Activated CD8-positive, alpha-beta memory T cell treated with anti-CD3 and anti-CD28 coated beads for 4 hours (primary cell): ENCODE measurements around the gene HMCN1.
"Not testable (repeated sequence)": the region's sequence is repeated elsewhere in the genome, so short reads cannot be mapped to it uniquely, and the experiment has no call there.

Experiments
- DNase-seq, 2 donors: peaks; one replicate each; pipeline ENCODE4 v3.0.0-alpha.2; 2020; ENCODE audit warnings: low read depth in 2 of 2

Gene HMCN1

GRCh38 chr1:185741551-185741950 lies 7.4 kb downstream of the HMCN1 start:
- DNase-seq = no peak

DNA sequence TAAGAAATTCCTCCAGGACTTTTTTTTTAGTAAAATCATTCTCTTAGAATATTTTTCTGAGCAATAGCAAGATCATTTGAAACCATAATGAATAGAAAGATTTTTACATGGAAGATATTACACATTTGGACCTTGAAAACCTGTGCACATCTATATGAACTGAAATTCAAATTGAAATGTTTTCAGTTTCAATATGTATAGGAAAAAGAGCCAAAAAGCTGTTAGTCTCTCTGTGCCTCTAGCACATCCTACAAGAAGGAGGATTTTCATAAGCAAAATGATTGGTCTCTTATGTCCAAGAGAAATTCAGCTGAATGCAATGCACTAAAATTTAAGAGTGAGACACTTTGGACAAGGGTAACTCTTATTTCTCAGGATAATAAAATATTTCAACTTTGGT lies 8.2 kb downstream of the HMCN1 start:
- no peak for DNase-seq

DNA sequence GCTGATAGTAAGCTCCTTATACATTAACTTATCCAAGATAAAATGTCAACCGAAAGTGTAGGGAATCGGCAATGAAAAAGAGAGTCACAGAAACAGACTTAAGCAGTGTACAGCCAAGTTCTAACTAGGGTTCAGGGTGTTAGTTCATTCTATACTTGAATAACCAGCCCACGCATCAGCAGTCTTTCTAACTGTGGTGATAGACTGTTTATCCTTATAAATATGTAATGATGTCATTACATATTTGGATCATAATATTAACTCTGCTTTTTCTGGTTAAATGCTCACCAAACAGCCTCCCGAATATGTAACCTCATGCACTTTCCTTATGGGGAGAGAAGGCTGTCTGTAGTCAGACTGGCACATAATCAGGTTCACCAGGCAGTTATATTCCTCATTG lies 11.0 kb downstream of the HMCN1 start:
- no peak for DNase-seq

DNA sequence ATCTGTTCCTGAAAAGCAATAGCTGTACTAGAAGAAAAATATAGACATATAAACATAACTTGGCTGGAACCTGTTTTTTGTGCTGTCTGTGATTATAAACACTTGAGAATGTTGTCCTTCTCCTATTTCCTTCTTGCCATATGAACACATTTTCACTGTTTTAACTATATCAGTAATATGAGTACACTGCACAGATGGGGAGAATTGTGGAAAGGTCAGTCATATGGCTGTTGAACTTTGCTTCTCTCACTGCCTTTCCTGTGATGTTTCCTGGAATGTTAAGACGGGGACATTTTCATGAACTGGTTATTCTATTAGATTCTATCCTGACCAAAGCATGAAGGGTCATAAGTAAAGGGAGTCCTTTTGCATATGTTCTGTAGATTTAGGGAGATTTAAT lies 24.9 kb downstream of the HMCN1 start:
- no peak for DNase-seq

DNA sequence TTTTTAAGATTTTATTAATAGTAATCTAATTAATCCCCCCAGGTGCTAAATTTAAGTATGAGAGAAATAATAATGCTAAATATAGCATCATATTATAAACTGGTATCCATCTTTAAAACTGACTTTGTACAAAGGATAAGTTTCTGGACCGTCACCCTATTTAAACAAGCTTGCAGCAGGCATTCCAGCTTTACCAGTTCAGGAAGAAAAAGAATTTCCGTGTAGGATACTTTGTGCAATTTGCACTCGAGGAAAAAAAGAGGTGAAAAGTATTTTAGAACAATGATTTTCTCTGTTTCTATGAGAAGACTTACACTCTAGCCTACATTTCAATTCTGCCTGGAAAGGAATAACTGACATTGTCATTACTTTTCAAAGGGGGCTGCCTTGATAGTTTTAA lies 27.6 kb downstream of the HMCN1 start:
- DNase-seq = no peak

- no peak for DNase-seq
Observed at GRCh38 chr1:185767508-185768120, 33.4 kb downstream of the HMCN1 start.

GRCh38 chr1:185768371-185768770 lies 34.2 kb downstream of the HMCN1 start:
- no peak for DNase-seq

GRCh38 chr1:185769136-185769535 lies 34.9 kb downstream of the HMCN1 start:
- DNase-seq = no peak

DNA sequence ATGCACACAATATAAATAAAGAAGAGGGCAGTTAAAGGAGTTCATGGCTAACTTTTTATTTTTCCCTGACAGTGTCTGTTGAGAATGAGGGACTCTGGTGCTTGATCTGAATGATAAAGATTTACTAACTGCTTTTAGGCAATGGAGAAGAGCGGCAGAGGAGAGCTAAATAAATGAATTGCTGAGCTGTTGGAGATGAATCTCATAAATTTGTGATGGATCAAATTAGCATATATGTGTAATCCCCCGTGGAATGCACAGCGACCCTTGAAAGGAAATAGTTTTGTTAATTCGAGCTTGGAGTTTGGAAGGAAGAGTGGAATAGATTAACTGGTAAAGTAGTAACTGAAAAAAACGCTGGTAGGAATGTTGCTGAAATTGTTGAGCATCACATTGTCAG lies 40.2 kb downstream of the HMCN1 start:
- no peak for DNase-seq

DNA sequence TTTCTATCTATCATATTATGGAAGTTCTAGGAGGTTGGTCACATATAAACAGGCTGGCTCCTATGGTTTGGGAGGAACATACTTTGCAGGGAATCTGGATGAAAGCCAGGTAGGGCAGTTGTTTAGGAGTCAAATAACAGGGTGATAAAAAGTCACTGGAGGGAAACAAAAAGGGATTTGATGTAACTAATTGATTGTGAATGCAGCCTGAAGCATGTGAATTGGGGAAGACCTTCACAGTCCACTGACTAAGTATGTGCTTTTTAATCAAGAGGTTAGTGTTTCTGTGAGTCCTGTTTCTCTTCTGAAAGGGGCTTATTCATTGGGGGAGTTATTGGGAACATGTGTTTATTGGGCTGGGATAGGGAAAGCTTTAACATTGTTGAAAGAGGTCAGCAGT lies 41.3 kb downstream of the HMCN1 start:
- no peak for DNase-seq

DNA sequence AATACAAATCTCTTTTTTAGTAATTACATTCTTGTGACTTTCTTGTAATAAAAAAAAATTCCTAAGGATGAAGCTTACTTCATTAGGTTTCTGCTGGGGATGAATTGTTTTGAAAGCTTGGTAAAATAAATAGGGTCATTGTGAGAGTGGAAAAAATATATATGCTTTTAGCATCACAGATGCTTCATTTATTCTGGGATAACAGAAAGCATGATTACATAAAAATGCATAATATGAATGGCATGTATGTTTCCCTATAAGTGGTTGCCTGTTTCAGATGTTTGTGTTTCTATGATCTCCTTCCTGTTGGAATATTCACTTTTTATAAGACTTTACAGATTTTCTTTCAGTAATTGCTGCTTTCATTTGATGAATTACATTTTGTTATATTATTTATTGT lies 42.3 kb downstream of the HMCN1 start:
- no peak for DNase-seq

DNA sequence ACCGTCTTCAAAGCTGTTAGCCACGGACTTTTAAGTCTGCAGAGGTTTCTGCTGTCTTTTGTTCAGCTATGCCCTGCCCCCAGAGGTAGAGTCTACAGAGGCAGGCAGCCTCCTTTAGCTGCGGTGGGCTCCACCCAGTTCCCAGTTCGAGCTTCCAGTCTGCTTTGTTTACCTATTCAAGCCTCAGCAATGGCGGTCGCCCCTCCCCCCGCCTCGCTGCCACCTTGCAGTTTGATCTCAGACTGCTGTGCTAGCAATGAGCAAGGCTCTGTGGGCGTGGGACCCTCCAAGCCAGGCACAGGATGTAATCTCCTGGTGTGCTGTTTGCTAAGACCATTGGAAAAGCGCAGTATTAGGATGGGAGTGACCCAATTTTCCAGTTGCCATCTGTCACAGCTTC lies 49.7 kb downstream of the HMCN1 start:
- not testable (repeated sequence) for DNase-seq

DNA sequence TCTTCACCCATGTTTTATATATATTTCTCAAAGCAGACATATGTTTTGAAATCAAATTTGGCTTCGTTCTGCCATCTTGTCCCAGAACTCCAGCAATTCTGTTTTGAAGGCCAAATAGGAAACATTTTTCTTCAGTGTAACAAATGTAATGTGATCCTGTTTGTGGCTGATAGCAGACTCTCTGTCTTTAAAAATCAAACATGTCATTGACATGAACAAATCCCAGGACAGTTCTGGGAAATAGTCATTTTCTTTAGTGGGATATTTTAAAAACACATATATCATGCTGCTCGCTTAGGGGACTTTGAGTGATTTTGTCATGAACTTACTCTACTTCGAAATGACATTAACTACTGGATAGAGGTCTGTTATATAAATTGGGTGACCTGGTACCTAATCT lies 51.4 kb downstream of the HMCN1 start:
- no peak for DNase-seq

DNA sequence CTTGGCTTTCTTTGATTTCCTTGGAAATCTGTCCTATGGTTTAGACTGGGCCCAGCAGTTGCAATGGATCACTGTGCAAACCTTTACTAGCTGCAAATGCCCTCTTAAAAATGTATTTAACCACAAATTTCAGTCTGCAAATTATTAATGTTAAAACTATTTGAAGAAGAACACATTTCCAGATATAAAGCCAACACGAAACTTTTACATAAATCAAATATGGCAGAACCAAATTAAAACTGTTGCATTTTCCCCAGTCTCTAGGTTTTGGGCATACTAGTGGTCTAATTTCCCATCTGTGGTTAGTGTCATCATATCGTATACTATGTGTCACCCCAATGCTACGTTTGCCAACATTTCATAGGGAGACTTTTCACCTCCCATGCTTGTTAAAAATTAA lies 52.3 kb downstream of the HMCN1 start:
- DNase-seq = no peak

DNA sequence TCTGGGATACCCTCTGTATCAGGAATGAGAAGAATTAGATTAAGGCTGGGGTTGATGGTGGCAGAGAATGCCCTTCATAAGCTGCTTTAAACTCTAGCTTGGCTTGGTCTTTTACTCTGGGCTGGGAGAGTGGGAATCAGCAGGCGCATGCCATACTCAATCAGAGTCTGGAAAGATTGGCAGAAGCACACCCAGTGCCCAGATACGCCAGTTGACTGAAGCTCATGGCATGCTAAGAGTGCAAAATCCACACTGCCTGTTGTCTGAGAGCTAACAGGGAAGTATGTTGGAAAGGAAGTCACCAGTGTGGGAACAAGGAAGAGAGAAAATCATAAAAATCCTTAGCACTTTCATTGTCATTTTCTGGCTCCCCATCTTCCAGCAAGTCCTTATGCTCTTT lies 53.0 kb downstream of the HMCN1 start:
- no peak for DNase-seq

DNA sequence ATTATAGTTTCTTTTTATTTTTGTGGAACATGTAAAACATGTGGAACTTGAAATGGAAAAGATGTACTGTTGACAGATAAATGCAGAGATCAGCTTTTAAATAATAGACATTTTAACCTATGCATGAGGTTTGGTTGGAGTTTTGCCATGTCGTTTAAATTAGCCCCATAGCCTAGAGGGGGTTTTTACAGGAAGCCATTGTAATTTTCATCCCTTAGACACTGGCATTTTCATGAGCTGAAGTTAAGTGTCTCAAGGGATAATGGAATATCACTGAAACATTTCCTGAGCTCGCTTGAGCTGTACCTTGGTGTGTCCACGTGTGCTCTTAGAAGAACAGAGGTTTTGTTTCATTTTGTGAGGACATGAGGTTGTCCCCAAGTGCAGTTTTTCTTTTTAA lies 54.2 kb downstream of the HMCN1 start:
- DNase-seq = no peak

DNA sequence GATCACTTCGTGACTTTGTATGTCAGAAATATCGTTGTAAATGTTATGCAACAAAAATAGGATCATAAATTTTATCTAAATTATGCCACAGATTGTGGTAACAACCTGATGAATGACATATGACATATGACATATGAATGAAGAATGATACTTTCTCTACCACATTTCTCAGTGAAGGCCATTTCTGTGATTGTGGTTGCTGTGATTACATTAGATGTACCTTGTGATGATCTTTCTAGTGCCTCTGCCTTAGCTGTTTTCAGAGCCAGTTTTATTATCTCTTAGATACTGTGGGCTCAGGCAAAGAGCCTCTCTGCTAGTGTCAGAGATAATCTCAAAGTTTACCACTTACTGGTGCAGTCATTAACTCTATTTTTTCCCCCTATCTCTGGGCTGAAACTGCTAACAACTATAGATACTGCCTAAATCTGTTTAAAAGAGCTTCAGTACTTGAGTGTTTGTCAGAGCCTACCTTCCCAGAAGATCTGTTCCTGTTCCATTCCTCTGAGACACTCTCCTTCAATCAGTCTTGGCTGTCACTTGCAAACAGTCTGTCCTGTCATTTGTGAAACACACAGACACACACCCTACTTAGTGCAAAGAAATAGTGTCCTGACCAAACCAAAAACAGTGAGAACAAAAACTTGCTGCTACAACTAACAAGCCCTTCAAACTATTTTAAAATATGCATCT lies 55.5 kb downstream of the HMCN1 start:
- no peak for DNase-seq

GRCh38 chr1:185790194-185790735 lies 56.1 kb downstream of the HMCN1 start:
- DNase-seq = no peak

- no peak for DNase-seq
Observed at GRCh38 chr1:185792040-185792439, 57.8 kb downstream of the HMCN1 start.

DNA sequence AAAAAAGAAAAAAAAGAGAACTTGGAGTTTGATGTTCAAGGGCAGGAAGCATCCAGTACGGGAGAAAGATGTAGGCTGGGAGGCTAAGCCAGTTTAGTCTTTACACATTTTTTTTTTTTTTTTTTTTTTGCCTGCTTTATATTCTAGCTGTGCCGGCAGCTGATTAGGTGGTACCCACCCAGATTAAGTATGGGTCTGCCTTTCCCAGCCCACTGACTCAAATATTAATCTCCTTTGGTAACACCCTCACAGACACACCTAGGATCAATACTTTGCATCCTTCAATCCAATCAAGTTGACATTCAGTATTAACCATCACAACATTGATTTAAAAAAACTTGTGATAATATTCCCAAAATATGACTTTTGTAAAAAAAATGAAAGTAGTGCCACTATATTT lies 60.3 kb downstream of the HMCN1 start:
- DNase-seq = not testable (repeated sequence)

- no peak for DNase-seq
Observed at GRCh38 chr1:185795181-185795580, 61.0 kb downstream of the HMCN1 start.

GRCh38 chr1:185798505-185798904 lies 64.3 kb downstream of the HMCN1 start:
- no peak for DNase-seq

- no peak for DNase-seq
Observed at GRCh38 chr1:185803241-185803640, 69.0 kb downstream of the HMCN1 start.

DNA sequence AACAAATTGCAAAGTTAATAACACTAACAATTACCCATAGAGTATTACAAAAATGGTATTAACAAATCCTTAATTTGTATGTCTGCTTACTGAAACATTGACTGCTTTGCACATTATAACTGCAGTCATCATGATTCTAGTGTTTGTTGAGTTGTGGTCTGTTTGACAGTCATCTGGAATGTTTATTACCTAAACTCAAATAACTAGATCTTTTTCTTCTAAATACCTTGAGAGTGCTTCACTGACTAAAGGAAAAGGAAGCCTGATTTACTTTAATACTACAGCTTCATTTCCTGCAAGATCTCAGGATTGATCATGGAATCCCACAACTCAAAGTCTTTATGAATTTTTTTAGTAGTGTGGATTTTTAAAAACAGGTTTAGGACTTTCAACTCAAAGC lies 70.0 kb downstream of the HMCN1 start:
- no peak for DNase-seq
